SKM-1 treated with dmso at 0.1 percent for 144 hours (cell line): Measurements from ENCODE around the gene TRAK1.

Experiments
- DNase-seq: peaks from one replicate; lab custom pipeline; 2025; ENCODE audit not compliant: unreplicated experiment; lab: John Stamatoyannopoulos, UW

TRAK1 gene

GRCh38 chr3:42229266-42229941 is 138.2 kb downstream of the TRAK1 start:
- DNase-seq = no peak

- peak; percentile 8 for DNase-seq
These were observed 139.0 kb downstream of the TRAK1 start for GRCh38 chr3:42229942-42230688.

- DNase-seq = no peak
These were observed 139.7 kb downstream of the TRAK1 start for GRCh38 chr3:42230860-42231259.

GRCh38 chr3:42235532-42235931 is 144.4 kb downstream of the TRAK1 start:
- DNase-seq = no peak

GRCh38 chr3:42236611-42237010 is 145.5 kb downstream of the TRAK1 start:
- no peak for DNase-seq

GRCh38 chr3:42246091-42246490 is 154.9 kb downstream of the TRAK1 start:
- DNase-seq = no peak

- peak; percentile 54 for DNase-seq
These were observed 156.4 kb downstream of the TRAK1 start for GRCh38 chr3:42247576-42248027.

- DNase-seq = no peak
These were observed 159.6 kb downstream of the TRAK1 start for GRCh38 chr3:42250761-42251160.

GRCh38 chr3:42254566-42254965 is 163.4 kb downstream of the TRAK1 start:
- DNase-seq = no peak

GRCh38 chr3:42256135-42256819 is 165.1 kb downstream of the TRAK1 start:
- DNase-seq = no peak

GRCh38 chr3:42257007-42257406 is 165.8 kb downstream of the TRAK1 start:
- DNase-seq = no peak

GRCh38 chr3:42262525-42262924 is 171.4 kb downstream of the TRAK1 start:
- no peak for DNase-seq

- no peak for DNase-seq
These were observed 172.5 kb downstream of the TRAK1 start for GRCh38 chr3:42263354-42264346.

GRCh38 chr3:42264399-42265058 is 173.4 kb downstream of the TRAK1 start:
- no peak for DNase-seq

GRCh38 chr3:42265059-42265991 is 174.2 kb downstream of the TRAK1 start:
- no peak for DNase-seq

GRCh38 chr3:42266085-42266484 is 174.9 kb downstream of the TRAK1 start, which contains the start of gene CCK:
Gene CCK (minus strand): TSS chr3:42266185. CDS start chr3:42263630, 2,555 bp downstream.
- no peak for DNase-seq

GRCh38 chr3:42267878-42268277 is 176.7 kb downstream of the TRAK1 start:
- no peak for DNase-seq

- no peak for DNase-seq
These were observed 178.5 kb downstream of the TRAK1 start for GRCh38 chr3:42269647-42270046.

GRCh38 chr3:42270561-42270960 is 179.4 kb downstream of the TRAK1 start:
- DNase-seq = no peak
